ENCODE data around the gene ZNF839. TPM values are rescaled to one million over a fixed set of nuclear protein-coding genes. Genes with fewer than 3 reads are reported as not detected.

Gene ZNF839
- total and polyA plus RNA-seq, 8 donors = 5.5 to 116 (median 12.4) TPM

DNA sequence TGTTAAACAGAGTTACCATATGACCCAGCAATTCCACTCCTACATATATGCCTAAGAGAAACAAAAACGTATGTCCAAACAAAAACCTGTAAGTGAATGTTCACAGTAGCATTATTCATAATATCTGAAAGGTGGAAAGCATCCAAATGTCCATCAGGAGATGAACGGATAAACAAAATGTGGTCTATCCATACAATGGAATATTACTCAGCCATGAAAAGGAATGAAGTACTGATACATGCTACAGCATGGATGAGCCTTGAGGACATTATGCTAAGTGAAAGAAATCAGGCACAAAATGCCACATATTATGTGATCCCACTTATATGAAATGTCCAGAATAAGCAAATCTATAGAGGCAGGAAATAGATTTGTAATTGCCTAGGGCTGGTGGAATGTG lies 31.4 kb upstream of the ZNF839 start:
- WGBS, 5 donors = 91 to 99% (median 93%) methylated on average over 2 of the region's 2 CpGs
- no peak overlapping the region for H3K4me3 ChIP-seq
- no peaks in the 10 kb centered on the region for H3K36me3 ChIP-seq
- no peak for TF ChIP-seq POLR2AphosphoS5 (IDR thresholded peaks at IDR 0.05)
- TF ChIP-seq, protein P1, sequence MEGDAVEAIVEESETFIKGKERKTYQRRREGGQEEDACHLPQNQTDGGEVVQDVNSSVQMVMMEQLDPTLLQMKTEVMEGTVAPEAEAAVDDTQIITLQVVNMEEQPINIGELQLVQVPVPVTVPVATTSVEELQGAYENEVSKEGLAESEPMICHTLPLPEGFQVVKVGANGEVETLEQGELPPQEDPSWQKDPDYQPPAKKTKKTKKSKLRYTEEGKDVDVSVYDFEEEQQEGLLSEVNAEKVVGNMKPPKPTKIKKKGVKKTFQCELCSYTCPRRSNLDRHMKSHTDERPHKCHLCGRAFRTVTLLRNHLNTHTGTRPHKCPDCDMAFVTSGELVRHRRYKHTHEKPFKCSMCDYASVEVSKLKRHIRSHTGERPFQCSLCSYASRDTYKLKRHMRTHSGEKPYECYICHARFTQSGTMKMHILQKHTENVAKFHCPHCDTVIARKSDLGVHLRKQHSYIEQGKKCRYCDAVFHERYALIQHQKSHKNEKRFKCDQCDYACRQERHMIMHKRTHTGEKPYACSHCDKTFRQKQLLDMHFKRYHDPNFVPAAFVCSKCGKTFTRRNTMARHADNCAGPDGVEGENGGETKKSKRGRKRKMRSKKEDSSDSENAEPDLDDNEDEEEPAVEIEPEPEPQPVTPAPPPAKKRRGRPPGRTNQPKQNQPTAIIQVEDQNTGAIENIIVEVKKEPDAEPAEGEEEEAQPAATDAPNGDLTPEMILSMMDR (IDR thresholded peaks at IDR 0.05) = no peak
- TF ChIP-seq POLR2A (IDR thresholded peaks at IDR 0.05) = no peak
- no peak for TF ChIP-seq EP300 (IDR thresholded peaks at IDR 0.05)
- no peaks in the 10 kb centered on the region for H3K4me1 ChIP-seq
- DNase-seq = no peak
- H3K27ac ChIP-seq = no peak overlapping the region
- no peaks in the 10 kb centered on the region for H3K9me3 ChIP-seq
- intact Hi-C loops (cut with DNase I; ENCODE audit: low total_unique reads) = no loop called here
- H3K27me3 ChIP-seq = no peaks in the 10 kb centered on the region

DNA sequence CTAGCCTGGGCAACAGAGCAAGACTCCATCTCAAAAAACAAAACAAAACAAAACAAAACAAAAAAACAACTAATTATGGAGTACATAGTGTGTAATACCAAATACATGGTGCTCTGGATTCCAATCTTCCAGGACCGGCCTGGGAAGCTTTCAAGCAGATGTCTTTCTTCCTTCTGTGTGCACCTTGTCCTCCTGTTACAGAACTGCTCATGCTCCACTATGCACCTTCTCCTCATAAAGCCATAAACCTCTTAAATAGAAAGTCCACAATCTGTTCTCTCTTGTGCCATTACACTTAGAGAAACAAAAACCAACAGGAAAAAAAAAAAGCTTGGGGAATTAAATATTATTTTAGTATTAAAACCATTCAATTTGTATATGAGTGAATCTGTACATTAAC lies 27.1 kb upstream of the ZNF839 start:
- H3K27ac ChIP-seq = no peak overlapping the region
- no peak overlapping the region for H3K4me3 ChIP-seq
- 86 to 100% (median 96%) methylated on average over 1 of the region's 1 CpG for WGBS, 5 donors
- TF ChIP-seq POLR2A (IDR thresholded peaks at IDR 0.05) = no peak
- TF ChIP-seq EP300 (IDR thresholded peaks at IDR 0.05) = no peak
- TF ChIP-seq, protein P1 (IDR thresholded peaks at IDR 0.05) = no peak
- TF ChIP-seq POLR2AphosphoS5 (IDR thresholded peaks at IDR 0.05) = no peak
- intact Hi-C loops (cut with DNase I; ENCODE audit: low total_unique reads) = no loop called here
- H3K4me1 ChIP-seq = peaks cover 0 to 7% (median 0%) of the 10 kb centered on the region in 4 donors
- H3K27me3 ChIP-seq = no peaks in the 10 kb centered on the region
- H3K36me3 ChIP-seq = no peaks in the 10 kb centered on the region
- H3K9me3 ChIP-seq = no peaks in the 10 kb centered on the region
- DNase-seq = no peak

DNA sequence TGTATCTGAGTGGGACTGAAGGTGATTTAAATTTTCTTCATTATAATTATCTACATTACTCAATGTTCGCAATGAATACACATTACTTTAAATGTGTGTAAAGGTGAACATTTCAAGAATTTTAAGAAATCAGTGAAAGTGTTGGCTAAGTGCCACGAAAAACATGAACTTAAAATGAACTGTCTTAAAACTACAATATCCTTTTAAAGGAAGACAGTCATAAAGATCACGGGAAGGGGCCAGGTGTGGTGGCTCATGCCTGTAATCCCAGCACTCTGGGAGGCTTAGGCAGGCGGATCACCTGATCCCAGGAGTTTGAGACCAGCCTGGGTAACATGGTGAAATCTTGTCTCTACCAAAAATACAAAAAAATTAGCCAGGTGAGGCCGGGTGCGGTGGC lies 25.8 kb upstream of the ZNF839 start:
- H3K4me3 ChIP-seq = no peak overlapping the region
- no peaks in the 10 kb centered on the region for H3K9me3 ChIP-seq
- no peak overlapping the region for H3K27ac ChIP-seq
- H3K4me1 ChIP-seq = peaks cover 0 to 7% (median 0%) of the 10 kb centered on the region in 4 donors
- H3K36me3 ChIP-seq = no peaks in the 10 kb centered on the region
- H3K27me3 ChIP-seq = no peaks in the 10 kb centered on the region
- intact Hi-C loops (cut with DNase I; ENCODE audit: low total_unique reads) = no loop called here
- 83 to 89% (median 87%) methylated on average over 6 of the region's 6 CpGs for whole genome bisulfite sequencing, 5 donors
- DNase-seq = no peak
- TF ChIP-seq, protein P1 (IDR thresholded peaks at IDR 0.05) = no peak
- TF ChIP-seq EP300 (IDR thresholded peaks at IDR 0.05) (no peak), POLR2AphosphoS5 (IDR thresholded peaks at IDR 0.05) (no peak), POLR2A (IDR thresholded peaks at IDR 0.05) (no peak)

DNA sequence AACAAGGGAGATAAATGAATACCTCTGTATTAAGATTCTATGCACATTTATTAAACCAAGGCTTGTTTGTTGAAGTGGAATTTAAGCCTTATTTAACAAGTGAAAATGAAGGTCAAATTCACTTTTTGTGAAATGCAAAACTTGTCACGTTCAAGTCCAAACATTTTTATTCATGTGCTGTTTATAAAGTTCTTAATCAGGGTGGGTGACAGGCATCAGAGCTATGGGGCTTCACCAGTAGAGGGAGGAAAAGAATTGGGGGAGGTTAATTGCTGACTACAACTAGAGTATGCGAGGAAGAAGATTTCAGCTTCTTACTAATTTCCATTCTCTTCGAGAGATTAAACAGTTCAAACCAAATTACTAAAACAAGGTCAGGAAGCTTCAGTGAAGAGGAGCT lies 24.3 kb upstream of the ZNF839 start:
- H3K4me3 ChIP-seq = no peak overlapping the region
- no peaks in the 10 kb centered on the region for H3K9me3 ChIP-seq
- 54 to 67% (median 62%) methylated on average over 3 of the region's 3 CpGs for WGBS, 5 donors
- H3K27me3 ChIP-seq = no peaks in the 10 kb centered on the region
- H3K27ac ChIP-seq = peak overlapping the region in 1 of 5 donors; percentile 54
- DNase-seq = no peak
- TF ChIP-seq POLR2AphosphoS5 (IDR thresholded peaks at IDR 0.05) = no peak
- TF ChIP-seq POLR2A (IDR thresholded peaks at IDR 0.05) = no peak
- TF ChIP-seq, protein P1 (IDR thresholded peaks at IDR 0.05) = no peak
- no peak for TF ChIP-seq EP300 (IDR thresholded peaks at IDR 0.05)
- intact Hi-C loops (cut with DNase I; ENCODE audit: low total_unique reads) = no loop called here
- no peaks in the 10 kb centered on the region for H3K36me3 ChIP-seq
- H3K4me1 ChIP-seq = peaks cover 0 to 7% (median 0%) of the 10 kb centered on the region in 4 donors
